ENCODE results near the gene TAF11L7.
"Not testable (repeated sequence)": the region's sequence is repeated elsewhere in the genome, so short reads cannot be mapped to it uniquely, and the experiment has no call there.

Gene TAF11L7

DNA sequence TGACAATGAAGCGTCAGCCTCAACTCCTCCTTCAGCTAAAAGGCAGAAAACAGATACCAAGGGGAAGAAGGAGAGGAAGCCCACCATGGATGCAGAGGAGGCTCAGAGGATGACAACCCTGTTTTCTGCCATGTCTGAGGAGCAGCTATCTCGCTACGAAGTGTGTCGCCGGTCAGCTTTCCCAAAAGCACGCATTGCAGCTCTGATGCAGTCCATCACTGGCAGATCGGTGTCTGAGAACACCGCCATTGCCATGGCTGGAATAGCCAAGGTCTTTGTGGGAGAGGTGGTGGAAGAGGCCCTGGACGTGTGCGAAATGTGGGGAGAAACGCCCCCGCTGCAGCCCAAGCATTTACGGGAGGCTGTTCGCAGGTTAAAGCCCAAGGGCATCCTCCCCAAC, 19.4 kb upstream of the TAF11L7 start:
- no peak for DNase-seq (ENCODE audit: low spot score)
- TF ChIP-seq, protein P1, sequence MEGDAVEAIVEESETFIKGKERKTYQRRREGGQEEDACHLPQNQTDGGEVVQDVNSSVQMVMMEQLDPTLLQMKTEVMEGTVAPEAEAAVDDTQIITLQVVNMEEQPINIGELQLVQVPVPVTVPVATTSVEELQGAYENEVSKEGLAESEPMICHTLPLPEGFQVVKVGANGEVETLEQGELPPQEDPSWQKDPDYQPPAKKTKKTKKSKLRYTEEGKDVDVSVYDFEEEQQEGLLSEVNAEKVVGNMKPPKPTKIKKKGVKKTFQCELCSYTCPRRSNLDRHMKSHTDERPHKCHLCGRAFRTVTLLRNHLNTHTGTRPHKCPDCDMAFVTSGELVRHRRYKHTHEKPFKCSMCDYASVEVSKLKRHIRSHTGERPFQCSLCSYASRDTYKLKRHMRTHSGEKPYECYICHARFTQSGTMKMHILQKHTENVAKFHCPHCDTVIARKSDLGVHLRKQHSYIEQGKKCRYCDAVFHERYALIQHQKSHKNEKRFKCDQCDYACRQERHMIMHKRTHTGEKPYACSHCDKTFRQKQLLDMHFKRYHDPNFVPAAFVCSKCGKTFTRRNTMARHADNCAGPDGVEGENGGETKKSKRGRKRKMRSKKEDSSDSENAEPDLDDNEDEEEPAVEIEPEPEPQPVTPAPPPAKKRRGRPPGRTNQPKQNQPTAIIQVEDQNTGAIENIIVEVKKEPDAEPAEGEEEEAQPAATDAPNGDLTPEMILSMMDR (IDR thresholded peaks at IDR 0.05; ENCODE audit: extremely low read depth, missing control alignments), result no peak

DNA sequence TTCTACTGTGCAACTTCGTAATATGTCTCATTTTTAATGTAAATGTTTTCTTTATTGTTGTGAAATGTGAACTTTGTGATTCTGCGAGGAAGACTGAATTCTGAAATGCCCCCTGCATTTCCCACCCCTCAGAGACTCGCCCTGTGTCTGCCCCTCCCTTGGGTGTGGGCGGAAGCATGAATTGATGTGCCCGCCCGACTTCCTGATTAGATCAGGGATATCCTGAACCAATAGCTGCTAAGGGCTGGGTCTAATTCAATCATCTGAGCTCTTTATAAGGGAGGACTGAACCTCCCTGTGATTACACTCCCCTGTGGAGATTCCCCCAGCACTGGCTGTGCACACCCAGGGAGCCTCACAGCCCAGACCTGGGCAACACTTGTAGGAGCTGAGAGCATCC, 18.3 kb upstream of the TAF11L7 start, which contains the start of gene TAF11L11:
TSS of gene TAF11L11 (plus strand) at position 304 of the 400 bp plus-strand sequence.
- DNase-seq (ENCODE audit: low spot score), result not testable (repeated sequence)

DNA sequence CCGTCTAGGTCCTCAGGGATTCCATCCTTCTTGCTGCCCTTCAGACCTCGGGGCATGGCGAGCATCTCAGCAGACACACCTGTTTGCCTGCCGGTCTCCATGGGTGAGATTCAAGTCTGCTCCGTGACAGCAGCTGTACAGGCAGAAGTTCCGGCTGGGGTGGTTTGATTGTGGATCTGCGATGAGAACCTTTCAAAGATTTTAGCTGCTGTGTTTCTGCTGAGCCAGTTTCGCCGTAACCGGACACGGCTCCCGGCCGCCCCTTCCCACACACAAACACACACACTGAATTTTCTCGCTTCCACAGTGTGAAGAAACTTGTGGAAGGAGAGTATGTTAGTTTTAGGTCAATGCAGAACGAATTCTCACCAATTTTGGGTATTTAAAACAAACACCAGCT, 12.2 kb upstream of the TAF11L7 start, which contains the start of gene TAF11L10:
TSS of gene TAF11L10 (minus strand) at position 101 of the 400 bp plus-strand sequence.
- not testable (repeated sequence) for DNase-seq (ENCODE audit: low spot score)

DNA sequence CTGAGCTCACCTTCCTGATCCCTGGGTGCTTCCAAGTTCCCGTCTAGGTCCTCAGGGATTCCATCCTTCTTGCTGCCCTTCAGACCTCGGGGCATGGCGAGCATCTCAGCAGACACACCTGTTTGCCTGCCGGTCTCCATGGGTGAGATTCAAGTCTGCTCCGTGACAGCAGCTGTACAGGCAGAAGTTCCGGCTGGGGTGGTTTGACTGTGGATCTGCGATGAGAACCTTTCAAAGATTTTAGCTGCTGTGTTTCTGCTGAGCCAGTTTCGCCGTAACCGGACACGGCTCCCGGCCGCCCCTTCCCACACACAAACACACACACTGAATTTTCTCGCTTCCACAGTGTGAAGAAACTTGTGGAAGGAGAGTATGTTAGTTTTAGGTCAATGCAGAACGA, 8.7 kb upstream of the TAF11L7 start, which contains the start of gene TAF11L9:
TSS of gene TAF11L9 (minus strand) at position 140 of the 400 bp plus-strand sequence.
- DNase-seq (ENCODE audit: low spot score), result not testable (repeated sequence)

DNA sequence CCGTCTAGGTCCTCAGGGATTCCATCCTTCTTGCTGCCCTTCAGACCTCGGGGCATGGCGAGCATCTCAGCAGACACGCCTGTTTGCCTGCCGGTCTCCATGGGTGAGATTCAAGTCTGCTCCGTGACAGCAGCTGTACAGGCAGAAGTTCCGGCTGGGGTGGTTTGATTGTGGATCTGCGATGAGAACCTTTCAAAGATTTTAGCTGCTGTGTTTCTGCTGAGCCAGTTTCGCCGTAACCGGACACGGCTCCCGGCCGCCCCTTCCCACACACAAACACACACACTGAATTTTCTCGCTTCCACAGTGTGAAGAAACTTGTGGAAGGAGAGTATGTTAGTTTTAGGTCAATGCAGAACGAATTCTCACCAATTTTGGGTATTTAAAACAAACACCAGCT, 5.3 kb upstream of the TAF11L7 start, which contains the start of gene TAF11L8:
TSS of gene TAF11L8 (minus strand) at position 101 of the 400 bp plus-strand sequence.
- not testable (repeated sequence) for DNase-seq (ENCODE audit: low spot score)
